Daoy (cell line): ENCODE measurements around the gene RPA1. TPM values are rescaled to one million over a fixed set of nuclear protein-coding genes. Genes with fewer than 3 reads are reported as not detected.
A peak's percentile ranks its signal among the peaks of the same experiment; 100 is the strongest.
"Not testable (repeated sequence)": the region's sequence is repeated elsewhere in the genome, so short reads cannot be mapped to it uniquely, and the experiment has no call there.

ENCODE experiments used
- DNase-seq: peaks from one replicate; pipeline ENCODE4 v3.0.0-alpha.2; 2015; ENCODE audit warnings: low read depth
- total RNA-seq: library from RNA; depleted of rRNA; stranded (reverse); fragments of >200 nt; shearing (Covaris generic); gene quantifications from 2 replicates; pipeline ENCODE4 v1.2.3, GENCODE V29; 2014

RPA1 gene
- total RNA-seq, 1 experiment from 2014 or later: 29.9 TPM

DNA sequence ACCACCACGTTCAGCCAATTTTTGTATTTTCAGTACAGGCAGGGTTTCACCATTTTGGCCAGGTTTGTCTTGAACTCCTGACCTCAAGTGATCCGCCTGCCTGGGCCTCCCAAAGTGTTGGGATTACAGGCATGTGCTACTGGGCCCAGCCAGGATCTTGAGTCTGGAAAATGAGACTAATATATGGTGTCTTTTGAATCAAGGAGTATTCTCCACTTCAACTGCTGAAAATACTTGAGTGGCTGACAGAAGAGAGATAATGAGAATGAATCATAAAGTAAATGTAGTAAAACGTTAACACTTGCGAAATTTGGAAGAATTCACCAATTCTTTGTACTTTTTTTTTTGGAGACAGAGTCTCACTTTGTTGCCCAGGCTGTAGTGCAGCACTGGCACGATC, 16.7 kb upstream of the RPA1 start:
- no peak for DNase-seq

DNA sequence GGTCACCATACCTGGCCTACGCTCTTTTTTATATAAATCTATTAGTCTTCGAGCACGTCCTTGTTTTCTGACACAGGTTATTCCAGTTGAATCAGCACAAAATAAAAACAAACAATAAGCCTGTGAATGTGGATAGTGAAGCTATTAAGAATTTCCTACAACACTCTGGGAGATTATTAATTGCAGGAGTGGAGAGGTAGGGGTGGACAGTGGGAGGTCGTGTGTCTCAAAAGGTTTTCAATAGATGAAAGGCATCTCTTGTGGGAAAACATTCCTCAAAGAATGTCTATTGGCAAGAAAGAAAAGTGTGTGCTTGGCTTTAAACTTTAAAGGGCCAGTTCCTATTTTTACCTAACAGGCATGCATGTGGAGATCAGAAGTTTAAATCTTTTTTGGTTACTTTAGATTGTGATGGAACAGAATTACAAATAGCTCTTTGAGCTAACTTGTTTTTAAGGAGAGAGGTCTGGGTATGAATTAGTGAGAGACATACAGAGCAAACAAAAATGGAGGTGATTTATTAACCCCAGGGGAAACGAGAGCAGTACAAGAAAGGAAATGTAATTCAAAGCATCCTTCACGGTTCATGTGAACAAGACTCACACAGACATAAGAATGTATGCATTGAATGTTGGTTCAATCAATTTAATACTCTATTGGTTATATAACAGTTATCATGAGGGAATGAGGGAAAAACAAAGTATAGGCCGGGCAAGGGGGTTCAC, 9.1 kb upstream of the RPA1 start:
- no peak for DNase-seq

DNA sequence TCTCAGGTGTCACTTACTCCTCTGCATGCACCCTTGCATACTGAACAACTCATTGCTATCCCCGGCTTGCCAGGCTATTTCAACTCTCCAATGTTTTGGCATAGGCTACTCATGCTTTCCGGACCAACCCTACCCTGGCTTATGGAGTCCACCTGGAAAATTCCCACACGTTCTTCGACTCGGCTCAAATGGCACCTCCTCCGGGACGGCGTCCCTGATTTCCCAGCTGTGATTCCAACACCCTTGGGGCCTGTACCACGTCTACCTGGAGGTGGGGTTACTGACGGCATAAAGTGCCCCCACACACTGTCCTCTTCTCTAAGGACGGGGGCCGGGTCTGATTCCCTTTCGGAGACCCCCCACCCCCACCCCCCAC, 601 bp upstream of the RPA1 start:
- DNase-seq: peak; percentile 27

DNA sequence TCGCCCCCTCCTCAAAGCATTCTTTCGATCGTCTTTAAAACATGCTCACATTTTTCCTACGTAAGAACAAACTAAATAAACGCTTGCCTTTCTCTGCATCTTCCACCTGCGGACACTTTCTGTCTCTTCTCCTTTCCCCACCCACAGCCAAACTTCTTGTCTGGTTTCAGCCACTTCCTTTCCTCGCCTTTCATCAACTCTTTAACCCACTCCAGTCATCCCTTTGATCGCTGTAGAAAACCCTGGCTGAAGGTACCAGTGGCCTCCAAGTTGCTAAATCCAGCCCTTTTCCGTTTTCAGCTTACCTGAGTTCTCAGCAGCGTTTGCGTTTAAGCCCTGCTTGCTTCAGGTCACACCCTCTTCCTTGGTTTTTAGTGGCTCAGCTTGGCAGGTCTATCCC, 483 bp downstream of the RPA1 start:
- DNase-seq: peak; percentile 18

DNA sequence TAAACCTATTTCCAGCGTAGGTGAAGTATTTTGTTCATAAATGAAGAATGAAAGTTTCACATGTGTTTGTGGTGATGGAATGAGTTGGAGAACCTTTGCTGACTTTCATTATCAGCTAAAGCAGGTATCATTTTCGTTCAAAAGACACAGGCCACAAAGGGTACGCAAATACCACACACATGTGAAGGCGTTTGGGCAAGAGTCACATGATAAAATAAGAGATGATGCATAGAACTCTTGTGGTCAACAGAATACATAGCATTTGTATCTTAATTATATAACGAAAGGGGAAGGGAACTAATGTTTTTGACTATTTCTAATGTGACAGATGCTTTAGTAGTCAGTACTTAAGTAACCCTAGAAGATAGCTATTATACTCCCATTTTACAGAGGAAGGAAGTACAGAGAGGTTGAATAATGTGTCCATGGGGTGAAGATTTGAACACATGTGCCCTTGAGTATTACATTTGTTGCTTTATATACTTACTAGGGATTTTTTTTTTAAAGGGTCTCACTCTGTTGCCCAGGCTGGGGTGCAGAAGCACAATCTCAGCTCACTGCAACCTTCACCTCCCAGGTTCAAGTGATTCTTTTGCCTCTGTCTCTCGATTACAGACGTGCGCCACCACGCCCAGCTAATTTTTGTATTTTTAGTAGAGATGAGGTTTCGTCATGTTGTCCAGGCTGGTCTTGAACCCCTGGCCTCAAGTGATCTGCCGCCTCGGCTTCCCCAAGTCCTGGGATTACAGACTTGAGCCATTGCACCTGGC, 4.8 kb downstream of the RPA1 start:
- DNase-seq: no peak

DNA sequence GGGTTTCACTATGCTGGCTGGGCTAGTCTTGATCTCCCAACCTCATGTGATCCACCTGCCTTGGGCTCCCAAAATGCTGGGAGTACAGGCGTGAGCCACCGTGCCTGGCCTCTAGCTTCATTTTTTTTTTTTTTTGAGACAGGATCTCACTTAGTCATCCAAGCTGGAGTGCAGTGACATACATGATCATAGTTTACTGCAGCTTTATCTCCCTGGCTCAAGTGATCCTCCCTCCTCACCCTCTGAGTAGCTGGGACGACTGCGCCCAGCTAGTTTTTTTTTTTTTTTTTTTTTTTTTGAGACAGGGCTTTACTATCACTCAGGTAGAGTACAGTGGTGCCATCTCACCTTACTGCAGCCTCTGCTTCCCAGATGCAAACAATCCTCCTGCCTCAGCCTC, 9.7 kb downstream of the RPA1 start:
- DNase-seq: no peak

DNA sequence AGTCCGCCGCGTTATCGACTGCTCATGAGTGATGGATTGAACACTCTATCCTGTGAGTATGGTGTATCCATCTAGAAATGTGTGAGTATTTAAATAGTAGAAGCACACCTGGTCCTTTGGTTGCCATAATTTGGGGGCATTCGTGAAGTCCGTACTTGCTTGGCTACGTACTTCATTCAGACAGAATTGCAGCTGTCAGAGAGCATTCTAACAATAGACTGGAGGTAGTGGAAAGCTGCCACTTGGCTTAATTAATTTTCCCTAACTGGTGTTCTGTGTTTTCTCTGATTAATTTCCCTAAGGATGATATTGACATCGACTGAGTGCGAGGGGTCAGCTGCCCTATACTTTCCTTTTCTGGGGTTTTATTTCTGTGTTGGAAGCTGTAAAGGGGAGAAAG, 14.1 kb downstream of the RPA1 start:
- DNase-seq: no peak

DNA sequence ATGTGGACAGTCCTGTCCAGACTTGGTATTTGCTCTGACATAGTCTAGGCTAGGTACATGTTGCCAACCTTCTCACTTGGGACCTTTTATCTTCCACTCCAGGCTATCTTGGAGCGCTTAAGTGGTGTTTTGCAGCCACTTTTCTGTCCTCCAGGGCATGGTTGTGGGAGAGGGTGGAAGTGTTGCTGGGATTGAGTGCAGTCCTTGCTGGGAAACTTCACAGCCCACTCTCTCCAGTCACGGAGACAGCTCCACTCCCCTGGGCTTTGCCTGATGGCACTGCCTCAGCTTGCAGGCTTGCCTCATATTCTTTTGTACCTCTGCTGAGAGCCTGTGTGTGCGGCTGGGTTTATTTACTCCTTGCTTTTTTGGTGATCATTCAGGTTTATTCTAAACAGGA, 17.4 kb downstream of the RPA1 start:
- DNase-seq: no peak

DNA sequence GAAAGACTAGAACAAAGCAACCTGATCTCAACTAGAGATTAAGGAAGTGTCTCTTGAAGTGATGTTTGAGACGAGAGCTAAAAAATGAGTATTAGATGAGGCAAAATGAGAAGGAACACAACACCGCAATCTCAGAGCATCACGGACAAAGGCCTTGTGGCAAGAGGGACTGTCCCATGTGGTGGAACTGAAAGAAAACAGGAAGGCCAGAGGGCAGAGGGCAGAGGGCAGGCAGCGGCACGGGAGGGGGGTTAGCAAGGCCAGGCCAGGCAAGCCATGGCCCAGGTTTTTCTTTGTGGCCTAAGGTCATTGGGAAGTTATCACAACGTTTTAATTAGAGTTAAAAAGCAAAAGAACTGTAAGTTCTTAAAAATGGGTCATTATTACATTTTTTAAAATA, 22.5 kb downstream of the RPA1 start:
- DNase-seq: no peak

DNA sequence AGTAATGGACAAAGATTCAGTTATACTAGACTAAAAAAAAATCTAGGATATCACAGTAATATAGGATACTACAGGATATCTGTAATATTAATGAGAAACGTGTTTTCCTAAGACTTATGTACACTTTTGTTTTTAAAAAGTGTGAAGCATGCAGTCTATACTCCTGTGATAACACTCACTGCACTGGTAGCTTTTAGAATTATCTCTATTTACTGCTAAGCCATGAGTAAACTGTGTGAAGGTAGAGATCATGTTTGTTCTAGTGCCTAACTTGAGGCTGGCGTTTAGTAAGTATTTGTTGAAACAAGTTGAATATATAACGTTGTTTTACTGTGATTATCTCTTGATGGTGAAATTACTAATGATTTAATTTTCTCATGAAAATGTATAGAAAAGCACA, 23.9 kb downstream of the RPA1 start:
- no peak for DNase-seq

DNA sequence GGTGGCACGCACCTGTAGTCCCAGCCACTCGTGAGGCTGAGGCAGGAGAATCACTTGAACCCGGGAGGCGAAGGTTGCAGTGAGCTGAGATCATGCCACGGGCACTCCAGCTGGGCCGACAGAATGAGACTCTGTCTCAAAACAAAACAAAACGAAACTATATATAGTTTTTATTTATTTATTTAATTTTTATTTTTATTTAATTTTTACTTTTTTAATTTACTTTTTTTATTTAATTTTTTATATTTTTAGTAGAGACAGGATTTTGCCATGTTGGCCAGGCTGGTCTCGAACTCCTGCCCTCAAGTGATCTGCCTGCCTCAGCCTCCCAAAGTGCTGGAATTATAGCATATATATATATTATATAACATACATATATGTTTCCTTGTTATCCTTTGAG, 26.7 kb downstream of the RPA1 start:
- DNase-seq: not testable (repeated sequence)

DNA sequence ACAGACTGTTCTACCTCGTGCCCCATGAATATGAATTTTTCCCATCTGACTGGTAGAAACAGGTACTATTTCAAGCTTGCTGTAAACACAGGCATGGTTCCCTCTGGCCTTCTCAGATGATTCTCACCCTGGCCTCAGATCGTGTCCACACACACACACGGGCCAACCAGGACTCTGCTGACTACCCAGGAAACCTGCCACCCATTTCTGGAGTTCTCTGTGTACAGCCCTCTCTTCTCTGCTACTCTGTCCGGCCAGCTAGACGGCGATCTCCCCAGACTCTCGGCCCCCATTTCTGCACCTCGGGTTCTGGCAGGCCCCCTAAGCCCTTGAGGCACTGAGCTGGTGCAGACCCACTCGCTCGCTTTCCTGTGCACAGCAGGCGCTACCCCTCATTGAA, 31.2 kb downstream of the RPA1 start:
- no peak for DNase-seq

DNA sequence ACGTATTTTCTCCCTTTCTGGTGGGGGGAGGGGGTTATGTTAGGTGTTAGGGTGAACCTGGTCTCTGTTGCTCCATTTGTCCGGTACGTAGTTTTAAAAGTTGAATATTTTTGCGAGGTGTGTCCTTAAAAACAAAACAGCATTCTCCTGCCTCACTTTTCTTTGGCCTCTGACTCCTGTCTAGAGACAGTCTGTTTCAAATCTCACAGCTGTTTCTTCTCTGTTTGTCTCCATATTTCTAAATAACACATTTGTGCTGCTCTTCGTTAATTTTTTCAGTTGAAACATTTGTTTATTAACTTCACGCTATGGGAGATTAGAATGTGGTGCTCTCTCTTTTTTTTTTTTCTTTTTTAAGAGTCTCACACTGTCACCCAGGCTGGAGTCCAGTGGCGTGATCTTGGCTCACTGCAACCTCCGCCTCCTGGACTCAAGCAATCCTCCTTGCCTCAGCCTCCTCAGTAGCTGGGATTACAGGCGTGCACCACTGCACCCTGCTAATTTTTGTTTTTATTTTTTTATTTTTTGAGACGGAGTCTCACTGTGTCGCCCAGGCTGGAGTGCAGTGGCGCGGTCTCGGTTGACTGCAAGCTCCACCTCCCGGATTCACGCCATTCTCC, 31.7 kb downstream of the RPA1 start:
- no peak for DNase-seq

DNA sequence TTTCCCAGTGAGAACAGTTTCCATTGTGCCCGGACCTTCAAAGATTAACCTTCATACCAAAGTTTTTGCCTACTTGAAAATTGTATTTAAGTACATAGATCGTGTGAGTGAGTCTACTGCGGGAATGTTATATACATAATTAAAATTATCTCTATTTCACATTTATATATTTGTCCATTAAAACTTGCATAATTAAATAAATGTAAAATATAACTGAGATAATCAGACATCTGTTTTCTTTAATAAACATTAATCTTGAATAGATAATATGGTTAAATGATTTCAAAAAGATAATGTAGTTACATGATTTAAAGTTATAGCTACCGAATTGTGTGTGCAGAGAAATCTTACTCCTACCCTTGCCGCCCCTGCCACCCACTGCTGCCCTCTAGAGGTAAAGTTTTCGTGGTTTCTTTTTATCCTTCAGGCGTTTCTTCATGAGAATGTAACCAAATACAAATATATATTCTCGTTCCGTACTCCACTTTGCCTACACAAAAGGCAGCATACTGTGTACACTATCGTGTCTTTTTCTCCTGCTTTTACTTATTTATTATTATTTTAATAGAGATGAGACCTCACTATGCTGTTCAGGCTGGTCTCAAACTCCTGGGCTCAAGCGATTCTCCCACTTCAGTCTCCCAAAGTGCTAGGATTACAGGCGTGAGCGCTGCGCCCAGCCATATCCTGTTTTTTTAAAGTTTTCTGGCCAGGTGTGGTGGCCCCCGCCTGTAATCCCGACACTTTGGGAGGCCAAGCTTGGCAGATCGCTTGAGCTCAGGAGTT, 35.6 kb downstream of the RPA1 start:
- peak; percentile 22 for DNase-seq

DNA sequence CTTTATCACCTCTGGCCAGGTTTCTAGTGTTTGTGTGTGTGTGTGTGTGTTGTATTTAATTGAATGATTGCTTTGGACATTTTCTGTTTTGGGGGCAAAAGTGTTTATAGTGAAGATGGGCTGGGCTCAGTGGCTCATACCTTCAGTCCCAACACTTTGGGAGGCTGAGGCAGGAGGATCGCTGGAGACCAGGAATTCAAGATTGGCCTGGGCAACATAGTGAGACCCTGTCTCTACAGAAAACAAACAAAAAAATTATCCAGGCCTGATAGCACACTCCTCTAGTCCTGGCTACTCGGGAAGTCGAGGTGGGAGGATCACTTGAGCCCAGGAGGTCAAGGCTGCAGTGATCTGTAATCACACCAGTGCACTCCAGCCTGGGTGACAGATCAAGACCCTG, 37.5 kb downstream of the RPA1 start:
- DNase-seq: no peak

DNA sequence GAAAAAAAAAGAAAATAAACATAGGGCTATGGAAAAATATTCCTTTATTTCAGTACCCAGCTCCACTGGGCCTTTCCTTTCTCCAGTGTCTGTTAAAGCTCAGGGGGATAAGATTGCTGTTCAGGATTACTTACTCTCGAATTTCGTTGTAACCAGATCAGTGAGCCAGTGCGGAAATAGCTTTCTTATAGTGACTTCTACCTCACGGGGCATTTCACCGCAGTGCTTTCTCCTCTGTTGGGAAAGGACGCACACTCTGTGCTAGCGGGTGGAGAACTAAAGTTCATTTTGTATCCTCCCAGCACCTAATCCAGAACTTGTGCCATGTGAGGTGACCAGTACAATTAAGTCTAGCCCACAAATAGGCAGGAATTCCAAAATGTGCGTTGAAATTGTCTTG, 38.3 kb downstream of the RPA1 start:
- DNase-seq: no peak

DNA sequence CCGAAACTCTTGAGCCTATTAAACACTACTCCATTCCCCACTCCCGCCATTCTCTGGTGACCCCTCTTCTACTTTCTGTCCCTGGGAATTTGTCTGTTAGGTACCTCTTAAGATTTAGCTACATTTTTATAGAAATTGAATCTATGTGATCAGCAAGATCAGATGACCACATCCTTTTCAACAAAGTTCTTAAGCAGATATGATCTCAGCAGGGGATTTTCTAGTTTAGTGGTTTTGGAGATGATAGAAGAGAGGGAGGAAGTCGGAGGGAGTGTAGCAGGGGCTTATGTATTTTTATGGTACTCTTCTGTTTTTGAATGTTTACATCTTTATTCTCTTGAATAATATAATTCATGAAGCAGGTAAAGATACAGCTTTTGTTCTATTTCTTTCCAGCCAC, 40.8 kb downstream of the RPA1 start:
- DNase-seq: no peak

DNA sequence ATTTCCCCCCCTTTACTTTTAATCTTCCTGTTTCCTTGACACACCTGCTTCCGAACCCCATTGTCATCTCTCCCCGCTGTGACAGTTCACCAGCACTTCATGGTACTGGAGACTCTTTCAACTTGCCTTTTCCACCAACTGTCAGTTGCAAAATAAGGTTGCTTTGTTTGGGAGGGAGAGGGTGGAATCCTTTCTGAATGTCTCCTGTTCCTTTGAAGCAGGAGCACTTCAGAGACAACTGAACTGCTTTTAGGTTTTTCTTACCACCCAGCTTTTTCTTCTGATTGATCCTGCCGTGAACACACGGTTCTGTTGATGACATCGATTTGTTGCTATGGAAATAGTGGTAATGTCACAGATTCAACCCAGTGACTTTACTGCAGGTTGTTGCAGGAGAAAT, 42.0 kb downstream of the RPA1 start:
- no peak for DNase-seq

DNA sequence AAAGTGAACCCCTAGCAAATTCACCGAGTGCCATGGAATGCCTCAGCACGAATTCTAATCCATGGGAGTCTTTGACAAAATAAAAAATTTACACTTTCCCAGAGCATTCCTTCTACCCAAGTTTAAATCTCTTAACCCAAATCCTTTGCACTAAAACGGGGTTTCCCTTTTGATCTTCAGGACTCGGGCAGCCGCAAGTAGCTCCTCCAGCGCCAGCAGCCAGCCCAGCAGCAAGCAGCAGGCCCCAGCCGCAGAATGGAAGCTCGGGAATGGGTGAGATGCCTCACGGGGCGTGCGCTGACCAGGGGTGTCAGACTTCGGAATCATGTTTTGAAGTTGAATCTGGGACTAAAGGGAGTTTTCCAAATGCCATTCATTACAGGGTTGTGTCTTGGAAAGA, 42.4 kb downstream of the RPA1 start:
- no peak for DNase-seq

DNA sequence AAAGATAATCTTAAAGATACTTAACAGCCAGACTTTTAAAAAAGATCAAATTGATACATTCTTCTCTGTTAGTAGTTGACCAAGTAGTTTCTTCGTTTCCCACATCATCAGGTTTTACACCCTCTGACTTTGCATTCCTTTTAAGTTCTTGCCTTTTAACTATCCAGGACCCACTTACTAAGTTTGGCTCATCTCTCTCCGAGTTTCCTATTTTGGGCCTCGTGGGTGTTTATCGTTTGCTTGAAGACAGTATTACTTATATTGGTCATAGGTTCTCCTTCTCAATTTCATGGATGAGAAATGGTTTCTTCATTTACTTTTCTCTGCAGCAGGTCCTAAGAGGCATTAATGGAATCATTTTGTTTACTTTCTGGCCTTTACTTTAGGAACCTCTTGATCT, 43.2 kb downstream of the RPA1 start:
- no peak for DNase-seq

DNA sequence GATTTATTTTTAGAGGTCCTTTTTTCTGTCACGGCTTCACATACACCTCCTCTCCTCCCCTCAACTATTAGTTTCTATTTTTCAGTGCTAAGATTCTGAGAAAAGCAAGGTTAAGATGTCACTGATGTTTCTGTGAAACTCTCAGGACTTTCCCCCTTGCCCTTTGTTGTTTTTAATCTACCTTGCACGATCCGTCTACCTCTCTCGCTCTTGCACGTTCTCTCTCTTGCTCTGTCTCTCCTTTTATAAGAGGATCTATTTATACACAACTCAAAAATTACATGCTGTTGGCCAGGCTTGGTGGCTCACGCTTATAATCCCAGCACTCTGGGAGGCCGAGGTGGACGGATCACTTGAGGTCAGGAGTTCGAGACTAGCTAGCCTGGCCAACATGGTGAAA, 43.6 kb downstream of the RPA1 start:
- DNase-seq: no peak

DNA sequence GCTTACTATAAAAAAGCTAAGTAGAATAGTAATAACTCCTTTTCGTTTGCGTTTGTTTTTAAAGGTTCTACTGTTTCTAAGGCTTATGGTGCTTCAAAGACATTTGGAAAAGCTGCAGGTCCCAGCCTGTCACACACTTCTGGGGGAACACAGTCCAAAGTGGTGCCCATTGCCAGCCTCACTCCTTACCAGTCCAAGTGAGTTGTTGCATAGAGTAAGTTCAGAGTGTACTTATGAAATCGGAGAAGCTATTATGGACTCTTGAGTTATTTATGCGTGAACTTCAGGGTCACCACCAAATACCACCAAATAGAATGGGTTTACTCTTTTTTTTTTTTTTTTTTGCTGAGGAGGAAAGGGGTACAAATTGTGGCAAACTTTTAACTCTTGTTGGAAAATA, 45.8 kb downstream of the RPA1 start:
- DNase-seq: no peak
